AG08396 (cell line): ENCODE results near the gene ACSF3.

Experiments used
- DNase-seq: peaks from one replicate; pipeline ENCODE4 v3.0.0; 2012; ENCODE audit warnings: low spot score, mixed read lengths

The ACSF3 gene

DNA sequence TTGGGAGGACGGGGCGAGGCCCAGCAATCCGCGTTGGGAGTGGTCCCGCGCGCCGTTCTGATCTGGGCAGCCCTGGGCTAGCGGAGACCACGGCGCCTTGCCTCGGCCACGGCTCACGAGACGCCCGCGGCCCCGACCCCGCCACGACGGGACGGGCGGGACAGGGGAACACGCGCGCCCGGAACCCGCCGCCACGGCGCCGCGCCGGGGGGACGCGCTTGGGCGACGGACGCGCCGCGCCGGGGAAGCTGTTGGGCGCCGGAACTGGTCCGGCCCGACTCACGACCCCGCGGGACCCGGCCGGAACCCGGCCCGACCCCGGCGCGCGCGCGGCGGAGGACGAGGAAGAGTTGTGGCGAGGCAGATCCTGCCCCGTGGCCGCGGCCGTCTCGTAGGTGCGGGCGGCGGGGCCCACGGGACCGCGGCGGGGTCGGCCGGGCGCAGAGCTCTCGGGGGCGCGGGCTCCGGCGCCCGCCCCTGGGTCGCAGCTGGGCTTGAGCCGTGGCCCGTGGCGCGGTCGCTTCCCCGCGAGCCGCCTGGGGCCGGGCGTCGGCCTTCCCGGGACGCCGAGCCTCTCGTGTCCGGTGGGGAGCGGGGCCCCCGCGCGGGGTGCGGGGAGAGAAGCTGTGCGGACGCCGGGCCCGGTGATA lies at the start of gene ACSF3:
Gene ACSF3 (plus strand): TSS at position 251 of the 650 bp plus-strand sequence. CDS start 6,830 bp downstream, outside the sequence.
- DNase-seq = peak; percentile 94

DNA sequence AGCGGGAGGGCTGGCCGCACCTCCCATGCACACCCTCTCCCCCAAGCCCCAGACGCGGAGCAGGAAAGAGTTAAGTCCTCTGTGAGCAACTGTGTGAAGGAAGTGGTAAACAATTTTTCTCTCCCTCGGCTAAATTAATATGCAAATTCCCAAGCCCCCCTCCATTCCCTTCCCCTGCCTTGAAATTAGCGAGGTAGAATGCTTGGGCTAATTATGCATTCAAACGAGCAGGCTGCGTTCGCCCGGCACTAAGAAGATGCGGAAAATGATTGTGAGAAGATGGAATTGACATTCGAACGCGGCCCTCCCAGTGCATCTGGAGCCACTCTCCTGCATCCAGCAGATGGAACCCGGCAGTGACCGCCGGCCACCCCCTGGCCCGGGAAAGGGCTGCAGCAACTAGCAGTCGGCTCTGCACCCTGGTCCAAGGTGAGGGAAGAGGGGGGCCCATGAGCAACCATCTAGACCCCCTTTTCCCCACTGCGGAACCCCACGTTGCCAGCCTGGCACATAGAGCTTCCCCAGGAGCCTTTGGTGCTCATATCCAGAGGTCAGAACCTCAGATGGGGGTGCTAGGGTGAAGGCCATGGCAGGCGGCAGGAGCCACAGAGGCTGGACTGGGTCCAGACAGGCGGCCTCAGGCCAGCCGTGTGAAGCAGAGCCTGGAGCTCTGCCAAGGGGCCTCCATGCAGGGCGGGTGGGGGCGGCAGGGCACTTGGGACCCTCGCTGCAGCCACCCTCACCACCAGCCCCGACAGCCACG lies 49.1 kb upstream of the ACSF3 start:
- DNase-seq = no peak

DNA sequence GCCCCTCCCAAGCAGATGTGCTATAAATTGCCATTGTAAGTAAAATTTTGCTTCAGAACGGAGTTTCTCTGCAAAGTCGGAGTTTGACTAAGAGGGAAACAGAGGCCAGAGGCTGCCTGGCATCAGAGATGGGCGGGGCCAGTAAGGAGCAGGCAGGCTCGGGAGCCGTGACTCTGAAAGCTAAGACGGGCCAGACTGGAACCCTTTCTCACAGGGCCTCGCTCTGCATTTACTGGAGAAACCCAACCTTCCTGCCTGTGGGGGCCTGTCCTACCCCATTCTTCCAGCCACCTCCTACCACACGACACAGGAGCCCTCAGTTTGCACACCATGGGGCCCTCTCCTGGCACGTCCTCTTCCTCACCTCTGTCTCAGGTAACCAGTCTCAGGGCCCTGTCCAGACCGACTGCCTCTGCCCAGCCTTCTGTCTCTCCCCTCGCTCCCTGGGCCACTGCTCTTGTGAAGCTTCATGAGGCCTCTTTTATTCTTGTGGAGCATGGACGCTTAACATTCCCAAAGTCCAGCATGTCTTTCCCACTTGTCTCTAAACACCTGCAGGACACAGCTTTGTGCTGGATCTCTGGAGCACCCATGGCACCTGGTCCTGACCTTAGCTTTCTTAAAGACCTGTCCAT lies 48.4 kb upstream of the ACSF3 start:
- no peak for DNase-seq

DNA sequence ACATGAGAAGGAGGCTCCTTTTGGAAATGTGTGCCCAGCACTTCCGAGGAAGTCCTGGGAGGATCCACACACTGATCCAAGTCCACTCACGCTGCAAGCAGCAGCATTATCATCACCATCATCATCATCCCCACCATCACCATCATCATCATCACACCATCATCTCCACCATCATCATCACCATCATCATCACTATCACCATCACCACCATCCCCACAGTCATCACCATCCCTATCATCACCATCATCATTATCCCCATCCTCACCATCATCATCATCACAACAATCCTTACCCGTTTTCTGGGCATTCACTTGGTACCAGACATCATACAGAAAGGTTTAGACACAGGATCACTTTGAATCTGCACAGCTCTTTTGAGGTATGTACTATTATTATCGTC lies 47.8 kb upstream of the ACSF3 start:
- DNase-seq = no peak

DNA sequence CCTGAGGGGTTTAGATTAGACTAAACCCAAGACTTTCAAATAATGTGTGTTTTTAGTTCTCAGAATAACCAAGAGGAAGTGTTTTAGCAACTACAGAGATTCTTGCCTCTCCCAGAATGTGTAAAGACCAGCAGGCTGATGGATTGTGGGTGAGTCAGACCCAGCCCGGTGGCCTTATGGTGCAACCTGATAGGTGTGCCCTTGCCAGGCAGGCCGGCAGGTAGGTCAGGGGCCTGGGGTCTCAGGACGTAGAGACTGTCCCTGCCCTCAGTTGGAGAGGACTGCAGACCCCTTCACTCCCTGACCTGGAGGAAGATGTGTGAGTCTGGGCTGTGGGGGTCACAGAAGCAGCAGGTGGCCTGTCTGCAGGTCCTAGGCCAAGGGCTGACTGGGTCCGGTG lies 47.2 kb upstream of the ACSF3 start:
- DNase-seq = no peak

DNA sequence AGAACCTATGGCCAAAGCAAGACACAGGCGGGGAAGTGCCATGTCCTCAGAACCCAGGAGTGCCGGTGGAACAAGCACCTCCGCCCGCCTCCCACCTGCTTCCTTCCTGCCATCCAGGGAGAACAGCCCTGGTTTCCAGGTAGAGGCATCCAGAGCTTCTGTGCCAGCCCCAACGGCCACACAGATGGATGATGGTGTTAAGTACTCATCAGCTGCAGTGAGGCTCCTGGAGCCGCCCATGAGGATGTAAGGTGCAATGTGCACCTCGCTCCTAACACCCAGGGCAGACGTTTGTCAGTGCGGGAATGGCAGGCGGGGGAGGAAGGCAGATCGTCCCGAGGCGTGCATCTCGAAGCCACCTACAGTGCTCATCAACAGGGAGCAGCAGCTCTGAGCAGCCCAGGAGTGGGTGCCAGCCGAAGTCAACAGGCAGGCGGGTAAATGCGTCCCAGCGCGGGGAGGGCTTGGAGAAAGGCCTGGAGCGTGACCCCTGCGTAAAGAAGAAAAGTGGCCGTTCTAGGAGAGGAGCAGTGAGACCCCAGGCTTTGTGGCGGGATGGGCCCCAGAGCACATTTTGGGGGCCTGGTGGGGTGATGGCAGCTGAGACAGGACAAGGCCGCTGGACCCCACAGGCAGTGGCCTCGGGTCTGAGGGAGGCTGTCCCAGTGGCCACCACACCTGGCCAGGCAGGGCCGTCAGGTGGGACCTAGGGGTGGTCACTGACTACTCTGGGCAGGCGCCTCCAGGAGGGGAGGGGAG lies 46.1 kb upstream of the ACSF3 start:
- no peak for DNase-seq

DNA sequence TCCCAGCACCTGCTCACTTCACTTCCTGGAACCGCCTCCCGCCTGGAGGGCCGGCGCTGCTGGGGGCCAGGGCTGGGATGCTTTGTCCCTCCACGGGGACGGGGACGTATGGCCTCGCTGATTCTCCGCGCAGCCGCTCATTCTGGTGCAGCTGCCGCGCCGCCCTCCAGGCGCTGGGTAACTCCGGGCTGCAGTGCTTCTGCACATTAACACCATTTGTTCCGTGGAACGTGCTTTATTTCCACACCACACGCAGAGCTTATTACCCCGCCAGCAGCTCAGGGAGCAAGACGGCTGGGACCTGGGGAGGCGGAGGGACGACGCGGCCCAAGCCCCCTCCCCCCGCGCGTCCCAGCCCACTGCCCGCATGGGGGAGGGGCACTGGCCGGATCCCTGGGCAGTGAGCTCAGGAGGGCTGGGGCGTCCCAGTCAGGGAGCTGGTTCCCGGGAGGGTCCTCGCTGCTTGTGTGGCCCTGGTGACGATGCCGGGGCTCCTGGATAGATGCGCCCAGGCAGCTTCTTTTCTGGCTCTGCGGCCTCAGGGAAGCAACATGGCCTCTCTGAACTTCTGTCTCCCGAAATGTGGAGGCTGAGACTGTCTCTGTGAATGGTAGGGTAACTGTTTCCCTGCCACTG lies 45.4 kb upstream of the ACSF3 start:
- no peak for DNase-seq

DNA sequence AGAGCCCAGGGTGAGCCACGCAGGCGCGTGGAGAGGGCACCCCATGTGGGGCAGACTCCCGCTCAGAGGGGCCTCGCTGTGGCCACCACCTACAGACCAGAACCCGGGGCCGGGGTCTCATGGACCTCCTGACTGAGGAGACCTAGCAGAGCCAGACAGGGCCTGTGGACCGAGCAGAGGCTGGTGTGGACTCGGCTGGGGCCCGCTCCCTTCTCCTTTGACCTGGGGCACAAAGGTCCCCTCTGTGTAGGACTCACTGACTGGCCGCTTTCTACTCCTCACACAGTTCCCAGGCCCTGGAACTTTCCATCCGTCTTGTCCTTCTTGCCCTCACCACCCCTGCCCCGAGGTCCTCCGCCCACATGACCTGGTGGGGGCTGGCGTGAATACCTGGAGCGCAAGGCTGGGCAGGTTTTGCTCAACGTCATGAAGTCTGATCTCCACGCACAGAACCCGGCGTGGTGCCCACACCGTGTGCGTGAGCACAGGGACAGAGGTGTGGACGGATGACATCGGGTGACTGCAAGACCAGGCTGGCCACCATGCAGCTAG lies 44.7 kb upstream of the ACSF3 start:
- DNase-seq = no peak

DNA sequence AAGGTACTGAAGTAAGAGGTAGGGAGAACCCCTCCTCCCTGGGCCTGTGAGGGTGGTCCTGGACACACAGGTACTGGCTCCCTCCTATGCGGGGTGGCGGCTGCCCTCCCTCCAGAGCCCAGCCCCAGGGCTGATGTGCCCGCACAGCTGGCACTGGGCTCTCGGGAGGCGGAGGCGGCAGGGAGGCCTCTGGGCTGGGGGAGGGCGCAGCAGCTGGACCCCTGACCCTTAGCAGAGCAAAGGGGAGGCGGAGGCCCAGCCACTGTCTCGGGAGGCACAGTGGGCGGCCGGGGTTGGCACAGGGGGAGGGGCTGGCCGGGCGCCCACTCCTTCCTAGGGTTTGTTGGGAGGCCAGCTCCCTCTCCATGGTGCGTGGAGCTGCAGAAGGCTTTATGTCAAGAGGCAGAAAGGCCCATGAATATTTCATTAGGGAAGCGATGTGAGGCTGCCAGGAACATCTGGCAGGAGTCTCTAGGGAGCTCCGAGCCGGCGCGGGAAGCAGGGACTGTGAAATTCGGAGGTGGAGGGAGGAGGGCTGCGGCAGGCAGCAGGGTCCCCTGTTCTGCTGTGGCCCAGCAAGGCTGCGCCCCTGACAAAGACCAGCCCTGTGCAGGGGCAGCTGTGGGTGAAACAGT lies 44.1 kb upstream of the ACSF3 start:
- peak; percentile 55 for DNase-seq

DNA sequence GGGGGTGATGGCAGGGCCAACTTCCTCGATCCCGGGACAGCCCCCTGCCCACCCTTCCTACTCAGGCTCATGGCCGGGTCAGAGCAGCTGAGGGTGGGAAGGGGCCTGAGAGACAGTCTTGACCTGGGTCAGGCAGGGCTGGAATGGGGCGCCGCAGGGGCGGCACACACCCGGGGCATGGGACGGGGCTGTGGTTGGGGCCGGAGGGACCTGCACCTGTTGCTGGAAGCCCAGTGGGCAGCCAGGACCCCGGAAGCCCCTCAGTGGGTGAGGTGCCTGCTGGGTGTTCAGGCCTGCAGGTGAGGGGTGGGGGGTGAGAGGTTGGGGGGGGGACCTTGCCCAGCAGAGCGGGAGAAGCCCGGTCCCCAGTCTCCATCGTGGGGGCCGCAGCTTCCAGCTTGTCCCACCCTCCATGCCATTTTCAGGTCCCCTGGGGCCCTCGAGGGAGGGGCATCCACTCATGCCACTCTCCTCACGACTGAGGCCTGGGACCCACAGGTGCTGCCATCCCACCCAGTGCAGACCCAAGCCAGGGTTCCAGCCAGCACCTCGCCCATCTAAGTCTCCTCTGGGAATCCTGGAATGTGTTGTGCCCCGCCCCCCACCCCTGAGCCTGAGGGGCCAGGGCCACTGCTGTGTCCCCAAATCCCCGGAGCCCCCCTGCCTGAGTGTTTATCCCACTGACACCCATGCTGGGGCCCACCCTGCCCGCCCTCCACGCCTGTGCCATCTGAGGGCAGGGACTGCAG lies 43.4 kb upstream of the ACSF3 start:
- no peak for DNase-seq

DNA sequence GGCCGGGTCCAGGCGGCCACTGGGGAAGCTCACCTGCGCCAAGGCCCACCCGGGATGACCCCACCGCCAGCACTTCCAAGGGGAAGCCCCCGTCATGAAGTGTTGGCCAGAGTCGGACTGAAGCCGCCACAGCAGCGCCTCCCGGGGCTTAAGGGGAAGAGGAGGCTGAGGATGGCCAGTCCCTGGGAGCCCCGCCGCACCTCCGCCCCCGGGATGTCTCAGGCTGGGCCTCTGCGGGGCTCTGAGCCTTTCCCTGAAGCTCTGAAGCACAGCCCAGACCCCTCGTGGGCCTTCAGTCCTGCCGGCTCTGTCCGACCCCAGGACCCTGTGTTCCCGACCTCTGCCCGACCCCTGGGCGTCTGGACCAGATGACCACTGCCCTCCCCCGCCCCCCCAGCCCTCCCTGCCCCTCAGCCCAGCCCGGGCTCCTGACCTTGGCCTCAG lies 42.8 kb upstream of the ACSF3 start:
- DNase-seq = no peak

DNA sequence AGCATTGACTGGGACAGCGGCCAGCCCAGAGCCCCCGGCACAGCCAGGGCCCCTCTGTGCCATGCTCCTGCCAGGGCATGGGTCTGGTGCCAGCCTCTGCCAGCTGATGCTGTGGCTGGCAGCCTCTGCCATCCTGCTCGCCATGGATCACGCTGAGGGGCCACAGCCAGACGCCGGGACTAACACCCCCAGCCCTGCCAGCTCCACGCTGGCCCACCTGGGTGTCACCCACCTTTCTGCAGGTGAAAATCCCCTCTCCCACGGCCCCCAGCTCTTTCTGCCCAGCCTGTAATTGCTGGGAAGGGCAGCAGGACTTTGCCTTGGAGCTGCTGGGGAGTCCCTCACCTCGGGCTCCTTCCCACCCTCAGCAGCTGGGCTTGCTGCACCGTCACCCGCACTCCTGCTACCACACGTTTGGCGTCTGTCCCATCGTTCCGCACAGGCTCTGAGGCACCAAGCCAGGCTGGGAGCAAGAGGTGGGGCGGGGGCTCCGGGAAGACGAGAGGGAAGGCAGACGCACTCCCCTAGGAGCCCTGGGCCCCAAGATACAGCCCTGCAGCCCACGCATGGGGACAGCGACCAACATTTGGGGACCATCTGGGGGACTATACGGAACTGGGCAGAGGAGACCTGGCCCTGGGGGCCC lies 42.0 kb upstream of the ACSF3 start:
- no peak for DNase-seq

DNA sequence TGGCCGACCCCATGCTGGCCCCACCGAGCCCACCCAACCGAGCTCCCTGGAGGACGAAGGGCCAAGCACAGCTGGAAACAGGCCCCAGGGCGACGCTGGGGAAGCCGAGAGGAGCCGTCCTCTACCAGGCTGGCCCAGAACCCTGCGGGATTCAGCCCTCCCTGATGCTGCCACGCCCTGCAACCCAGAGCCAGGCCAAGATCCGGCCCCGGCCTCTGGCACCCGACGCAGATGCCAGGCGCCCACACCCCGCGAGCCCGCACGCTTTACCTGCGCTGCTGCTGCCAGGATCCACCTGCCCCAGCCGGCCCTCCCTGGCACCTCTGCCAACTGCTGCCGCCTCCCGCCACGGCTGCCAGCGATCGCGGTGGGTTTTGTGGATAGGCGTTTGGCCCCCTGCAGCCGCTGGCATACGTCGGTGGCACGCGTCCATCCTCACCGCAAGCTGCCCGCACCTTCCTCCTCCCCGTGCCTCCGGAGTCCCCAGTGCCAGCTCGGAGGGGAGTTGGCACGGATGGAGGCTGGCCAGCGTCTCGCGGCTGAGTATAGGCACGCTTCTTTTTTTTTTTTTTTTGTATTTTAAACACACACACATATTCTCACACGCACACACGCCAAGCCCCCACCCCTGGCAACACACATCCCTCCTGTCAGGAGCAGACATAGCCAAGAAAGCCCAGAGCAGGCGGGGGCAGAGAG lies 41.3 kb upstream of the ACSF3 start:
- DNase-seq = no peak

DNA sequence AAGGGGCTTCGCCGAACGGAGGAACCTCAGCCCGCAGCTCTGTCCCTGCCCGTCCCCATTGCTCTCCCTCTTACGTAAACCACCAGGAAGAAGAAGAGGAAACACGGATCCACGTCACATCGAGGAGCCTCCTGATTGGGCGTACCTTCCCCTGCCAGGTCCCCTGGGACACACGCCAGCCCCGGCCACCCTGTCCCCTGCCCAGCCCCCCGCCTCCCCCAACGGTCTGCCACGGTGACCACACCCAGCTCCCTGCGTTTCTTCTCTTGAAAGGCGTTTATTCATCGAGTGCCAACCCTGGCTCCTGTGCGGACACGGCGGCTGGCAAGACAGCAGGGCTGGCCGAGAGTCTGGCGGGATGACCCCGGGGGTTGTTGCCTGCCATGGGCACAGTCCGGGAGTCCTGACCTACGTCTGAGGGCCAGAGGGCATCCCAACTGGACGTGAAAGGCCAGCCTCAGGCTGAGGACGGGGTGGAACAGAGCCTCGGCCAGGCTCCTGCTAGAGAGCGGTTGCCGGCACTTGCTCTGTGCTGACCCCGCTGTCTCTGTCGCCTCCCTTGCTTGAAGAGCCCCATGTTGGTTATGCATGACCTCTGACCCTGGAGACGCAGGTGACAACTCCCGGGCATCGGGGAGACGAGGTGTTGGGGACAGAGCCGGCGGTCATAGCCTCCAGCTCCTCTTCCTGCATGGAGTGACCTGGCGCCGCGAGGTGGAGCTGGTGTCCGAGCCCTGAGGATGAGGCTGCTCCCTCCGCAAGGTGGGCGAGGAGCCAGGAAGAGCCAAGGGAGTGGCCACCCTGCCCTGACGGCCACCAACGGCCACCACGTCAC lies 40.5 kb upstream of the ACSF3 start:
- peak; percentile 79 for DNase-seq

DNA sequence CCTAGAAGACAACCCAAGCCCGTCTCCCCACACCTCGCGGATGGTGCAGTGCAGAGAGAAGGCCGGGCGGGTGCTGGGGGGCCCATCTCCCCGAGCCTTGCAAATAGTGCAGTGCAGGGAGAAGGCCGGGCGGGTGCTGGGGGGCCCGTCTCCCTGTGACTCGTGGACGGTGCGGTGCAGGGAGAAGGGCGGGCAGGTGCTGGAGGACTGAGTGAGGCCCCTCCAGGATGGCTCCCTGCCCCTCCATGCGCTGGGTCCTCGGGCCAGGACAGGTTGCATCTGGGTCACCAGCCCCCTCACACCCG lies 40.0 kb upstream of the ACSF3 start:
- DNase-seq = no peak

DNA sequence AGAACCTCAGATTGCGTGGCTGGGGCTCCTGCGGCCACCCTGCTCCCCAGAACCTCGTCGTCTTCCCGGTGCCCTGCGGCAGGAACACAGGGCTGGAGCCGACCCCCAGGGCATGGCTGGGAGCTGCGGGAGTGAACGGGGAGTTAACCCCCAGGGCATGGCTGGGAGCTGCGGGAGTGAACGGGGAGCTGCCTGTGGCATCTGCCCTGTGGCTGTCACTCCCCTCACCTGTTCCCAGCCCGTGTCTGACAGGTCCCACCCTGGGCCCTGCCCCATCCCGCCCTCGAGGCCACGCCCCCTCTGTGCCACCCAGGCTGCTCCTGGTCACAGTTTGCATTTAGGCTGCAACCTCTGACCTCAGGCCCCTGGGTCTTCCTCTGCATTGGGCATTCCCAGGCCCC lies 39.4 kb upstream of the ACSF3 start:
- no peak for DNase-seq

DNA sequence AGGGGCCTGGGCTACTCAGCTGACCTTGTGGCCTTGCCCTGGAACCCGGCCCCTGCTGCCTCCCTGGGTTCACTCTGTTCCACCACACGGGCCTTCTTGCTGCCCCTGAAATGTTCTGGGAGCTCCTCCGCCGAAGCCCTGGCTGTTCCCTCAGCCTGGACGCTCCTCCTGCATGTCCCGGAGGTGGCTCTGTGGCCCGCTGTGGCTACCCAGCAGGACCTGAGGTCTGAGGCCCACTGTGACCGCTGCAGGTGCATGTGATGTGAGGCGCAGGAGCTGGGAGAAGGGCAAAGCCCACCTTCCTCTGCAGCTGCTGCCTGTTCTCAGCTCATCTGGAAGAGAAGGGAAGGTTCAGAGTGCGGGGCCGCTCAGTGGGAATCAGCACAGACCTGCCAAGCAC lies 38.9 kb upstream of the ACSF3 start:
- no peak for DNase-seq

DNA sequence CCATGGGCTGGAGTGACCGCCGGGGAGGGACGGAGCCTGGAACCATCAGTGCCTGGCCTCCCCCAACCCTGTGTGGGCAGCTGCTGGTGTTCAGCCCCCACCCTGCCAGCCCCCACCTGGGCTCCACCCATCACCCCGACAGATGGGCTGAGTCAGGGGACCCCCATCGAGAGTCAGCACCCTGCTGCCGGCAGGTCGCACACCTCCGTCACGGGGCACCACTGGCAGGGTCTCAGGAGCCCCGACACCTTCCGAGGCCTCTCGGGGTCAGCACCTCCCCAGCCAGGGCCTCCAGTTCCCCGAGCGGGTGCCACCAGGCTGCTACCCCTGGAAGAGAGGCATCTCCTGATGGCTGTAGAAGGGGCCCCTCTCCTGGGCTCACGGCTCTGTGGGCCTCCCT lies 38.3 kb upstream of the ACSF3 start:
- no peak for DNase-seq
